ENCODE data around the gene RNF26.

DNA sequence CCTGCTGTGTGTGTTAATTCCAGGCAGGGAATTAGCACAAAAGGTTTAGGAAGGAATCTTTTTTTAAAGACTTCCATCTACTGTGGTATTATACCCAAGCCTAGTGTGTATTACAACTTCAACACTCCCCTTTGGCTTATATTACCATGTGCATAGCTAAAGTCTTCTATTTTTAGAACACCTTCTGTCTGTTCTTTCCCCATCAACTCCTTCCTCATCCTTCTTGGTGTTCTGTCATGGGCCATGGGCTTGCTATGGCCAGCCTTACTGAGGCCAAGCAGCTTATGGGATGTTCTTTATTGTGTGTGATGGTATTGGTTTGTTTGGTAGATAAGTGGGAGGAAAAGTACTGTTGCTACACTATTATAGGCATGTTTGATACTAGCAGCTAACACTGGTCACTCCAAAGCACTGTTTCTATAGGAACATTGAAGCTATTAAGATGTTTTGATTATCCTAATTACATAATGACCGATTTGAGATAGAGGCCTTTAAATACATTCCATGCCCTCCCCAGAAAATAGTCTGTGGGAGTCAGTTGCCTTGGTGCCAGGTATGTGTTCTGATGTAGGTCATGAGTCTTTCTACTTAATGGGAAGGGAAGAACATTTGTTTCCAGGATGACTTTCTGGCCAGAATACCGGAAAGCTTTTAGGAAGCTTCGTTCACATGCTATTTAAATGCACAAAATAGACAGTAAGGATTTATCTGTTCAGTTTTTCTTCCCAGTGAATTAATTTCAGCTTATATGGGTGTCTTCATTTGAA is 33.9 kb upstream of the RNF26 start:
- TF ChIP-seq, protein P1, sequence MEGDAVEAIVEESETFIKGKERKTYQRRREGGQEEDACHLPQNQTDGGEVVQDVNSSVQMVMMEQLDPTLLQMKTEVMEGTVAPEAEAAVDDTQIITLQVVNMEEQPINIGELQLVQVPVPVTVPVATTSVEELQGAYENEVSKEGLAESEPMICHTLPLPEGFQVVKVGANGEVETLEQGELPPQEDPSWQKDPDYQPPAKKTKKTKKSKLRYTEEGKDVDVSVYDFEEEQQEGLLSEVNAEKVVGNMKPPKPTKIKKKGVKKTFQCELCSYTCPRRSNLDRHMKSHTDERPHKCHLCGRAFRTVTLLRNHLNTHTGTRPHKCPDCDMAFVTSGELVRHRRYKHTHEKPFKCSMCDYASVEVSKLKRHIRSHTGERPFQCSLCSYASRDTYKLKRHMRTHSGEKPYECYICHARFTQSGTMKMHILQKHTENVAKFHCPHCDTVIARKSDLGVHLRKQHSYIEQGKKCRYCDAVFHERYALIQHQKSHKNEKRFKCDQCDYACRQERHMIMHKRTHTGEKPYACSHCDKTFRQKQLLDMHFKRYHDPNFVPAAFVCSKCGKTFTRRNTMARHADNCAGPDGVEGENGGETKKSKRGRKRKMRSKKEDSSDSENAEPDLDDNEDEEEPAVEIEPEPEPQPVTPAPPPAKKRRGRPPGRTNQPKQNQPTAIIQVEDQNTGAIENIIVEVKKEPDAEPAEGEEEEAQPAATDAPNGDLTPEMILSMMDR (conservative IDR thresholded peaks at IDR 0.05 in 1 of 2, IDR thresholded peaks at IDR 0.05 in 1 of 2; ENCODE audit: extremely low read depth in 1 of 2, insufficient read depth in 1 of 2, low read depth in 1 of 2, low read length in 2 of 2) = no peak
- TF ChIP-seq EZH2 (IDR thresholded peaks at IDR 0.05; ENCODE audit: borderline replicate concordance, low read length) = no peak
